GM18873 (cell line): ENCODE results near the gene IL10RA.
"Not testable (repeated sequence)": the region's sequence is repeated elsewhere in the genome, so short reads cannot be mapped to it uniquely, and the experiment has no call there.

Source experiments
- ATAC-seq: cut with Tn5 transposase; IDR thresholded peaks from one replicate; pipeline ENCODE4 v1.9.1; 2021; ENCODE audit warnings: mild to moderate bottlenecking, moderate library complexity, moderate number of reproducible peaks; ENCODE audit not compliant: unreplicated experiment, low FRiP score

Gene IL10RA

DNA sequence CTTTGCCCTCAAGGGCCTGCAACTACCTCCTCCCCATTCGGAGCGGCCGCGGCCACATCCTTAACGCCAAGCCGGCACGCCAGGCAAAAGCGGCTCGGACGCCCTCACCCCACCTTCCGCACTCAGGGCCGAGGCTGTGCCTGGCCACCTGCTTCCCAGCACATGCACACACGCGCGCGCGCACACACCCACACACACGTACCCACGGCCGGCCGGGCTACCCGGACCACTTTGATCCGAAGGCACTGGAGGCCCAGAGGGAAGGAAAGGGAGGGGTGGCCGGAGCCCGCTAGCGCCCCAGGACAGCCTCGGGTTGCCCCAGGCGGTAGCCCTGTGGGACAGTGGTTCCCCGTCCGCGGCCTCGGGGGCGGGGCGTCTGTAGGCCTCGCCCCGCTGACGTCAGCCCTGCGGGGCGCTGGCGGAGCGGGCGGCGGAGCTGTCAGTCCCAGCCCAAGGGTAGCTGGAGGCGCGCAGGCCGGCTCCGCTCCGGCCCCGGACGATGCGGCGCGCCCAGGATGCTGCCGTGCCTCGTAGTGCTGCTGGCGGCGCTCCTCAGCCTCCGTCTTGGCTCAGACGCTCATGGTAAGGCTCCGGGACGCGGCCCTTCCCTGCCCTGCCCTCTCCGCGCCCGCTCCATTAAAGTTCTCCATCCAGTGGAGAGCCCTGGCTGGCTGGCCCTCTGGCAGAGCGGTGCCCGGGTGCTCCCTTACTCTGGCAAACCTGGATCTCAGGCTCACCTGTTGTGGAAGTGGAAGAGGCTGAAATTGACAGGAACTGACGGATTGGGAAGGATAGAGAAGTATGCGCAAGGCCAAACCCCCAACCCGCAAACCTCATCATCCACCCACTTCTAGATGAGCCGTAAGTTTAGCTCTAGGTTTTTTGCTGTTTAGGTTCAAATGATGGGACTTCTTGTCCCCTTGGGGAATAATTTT lies at the start of gene IL10RA:
Gene IL10RA (plus strand): TSS at position 442 of the 935 bp plus-strand sequence. CDS start 74 bp downstream, at position 516.
- peak; percentile 66 for ATAC-seq

- ATAC-seq: no peak
Measured at GRCh38 chr11:117936973-117937372, 49.2 kb upstream of the IL10RA start.

DNA sequence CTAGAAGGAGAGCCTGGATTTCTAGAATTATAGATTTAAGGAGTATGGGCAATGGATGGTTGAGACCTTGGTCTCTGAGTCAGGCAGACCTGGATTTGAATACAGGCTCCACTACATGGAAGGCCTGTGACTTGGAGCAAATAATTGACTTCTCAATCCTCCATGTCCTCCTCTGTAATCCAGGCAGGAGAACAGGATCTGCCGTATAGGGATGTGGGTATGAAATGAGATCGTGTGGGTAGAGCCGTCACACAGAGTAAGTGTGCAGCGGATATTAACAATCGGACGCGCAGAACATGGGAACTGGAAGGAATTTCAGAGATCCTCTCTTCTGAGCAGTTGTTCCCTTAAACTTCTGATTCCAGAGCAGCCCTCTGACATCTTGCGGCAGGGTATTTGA lies 45.5 kb upstream of the IL10RA start:
- no peak for ATAC-seq

DNA sequence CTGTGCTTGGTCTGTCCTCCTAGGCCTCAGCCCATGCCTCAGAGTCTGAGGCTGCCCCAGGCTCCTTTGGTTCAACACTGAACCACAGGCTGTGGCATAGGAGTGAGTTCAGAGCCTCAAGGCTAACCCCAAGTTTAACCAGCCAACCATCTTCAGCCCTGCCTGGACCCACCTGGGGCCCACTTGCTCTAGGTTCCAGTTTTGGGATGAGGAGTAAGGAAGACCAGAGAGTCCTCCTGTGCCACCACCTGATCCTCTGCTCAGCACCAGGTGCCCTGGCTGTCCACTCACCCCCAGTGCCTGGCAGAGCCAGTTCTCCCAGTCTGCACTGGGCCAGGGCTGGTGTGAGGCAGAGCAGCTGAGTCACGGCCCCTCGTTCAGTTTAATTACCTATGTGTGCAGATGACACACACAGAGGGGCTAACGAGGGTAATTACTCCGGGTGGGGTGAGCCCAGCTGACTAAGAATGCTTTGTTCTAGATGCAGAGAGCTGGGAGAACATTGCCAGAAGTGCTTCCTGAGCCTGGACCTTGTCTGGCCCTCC lies 45.0 kb upstream of the IL10RA start:
- ATAC-seq: no peak

- ATAC-seq: no peak
Measured at GRCh38 chr11:117941976-117942654, 44.1 kb upstream of the IL10RA start.

- ATAC-seq: no peak
Measured at GRCh38 chr11:117944554-117944953, 41.6 kb upstream of the IL10RA start.

GRCh38 chr11:117945047-117945810 lies 41.0 kb upstream of the IL10RA start:
- ATAC-seq: no peak

DNA sequence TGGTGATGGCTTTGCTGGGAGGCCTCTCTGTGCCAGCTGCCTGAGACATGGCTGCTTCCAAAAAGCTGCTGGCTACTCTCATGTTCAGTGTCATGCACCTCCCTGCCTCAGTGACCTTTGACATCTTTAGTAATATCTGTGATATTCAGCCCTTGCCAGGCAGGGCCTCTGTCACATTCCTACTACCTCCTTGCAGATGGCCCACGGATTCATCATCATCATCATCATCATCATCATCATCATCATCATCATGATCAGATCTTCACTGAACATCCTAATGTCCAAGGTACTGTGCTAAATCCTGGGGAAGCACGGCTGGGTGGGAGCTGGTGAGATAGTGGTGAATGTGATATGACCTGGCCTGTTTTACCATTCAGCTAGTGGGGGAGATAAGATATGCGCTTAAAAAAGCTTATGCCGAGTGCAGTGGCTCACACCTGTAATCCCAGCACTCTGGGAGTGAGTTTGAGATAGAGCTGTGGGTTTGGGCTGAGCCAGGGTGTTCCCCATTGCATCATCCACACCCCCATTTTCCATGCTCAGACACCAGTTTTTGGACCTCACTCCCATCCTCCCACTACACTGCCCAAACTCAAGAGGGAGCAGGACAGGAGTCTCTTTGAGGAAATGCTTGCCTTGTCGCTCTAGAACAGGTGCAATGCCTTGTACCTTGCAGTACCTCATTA lies 39.9 kb upstream of the IL10RA start:
- no peak for ATAC-seq

DNA sequence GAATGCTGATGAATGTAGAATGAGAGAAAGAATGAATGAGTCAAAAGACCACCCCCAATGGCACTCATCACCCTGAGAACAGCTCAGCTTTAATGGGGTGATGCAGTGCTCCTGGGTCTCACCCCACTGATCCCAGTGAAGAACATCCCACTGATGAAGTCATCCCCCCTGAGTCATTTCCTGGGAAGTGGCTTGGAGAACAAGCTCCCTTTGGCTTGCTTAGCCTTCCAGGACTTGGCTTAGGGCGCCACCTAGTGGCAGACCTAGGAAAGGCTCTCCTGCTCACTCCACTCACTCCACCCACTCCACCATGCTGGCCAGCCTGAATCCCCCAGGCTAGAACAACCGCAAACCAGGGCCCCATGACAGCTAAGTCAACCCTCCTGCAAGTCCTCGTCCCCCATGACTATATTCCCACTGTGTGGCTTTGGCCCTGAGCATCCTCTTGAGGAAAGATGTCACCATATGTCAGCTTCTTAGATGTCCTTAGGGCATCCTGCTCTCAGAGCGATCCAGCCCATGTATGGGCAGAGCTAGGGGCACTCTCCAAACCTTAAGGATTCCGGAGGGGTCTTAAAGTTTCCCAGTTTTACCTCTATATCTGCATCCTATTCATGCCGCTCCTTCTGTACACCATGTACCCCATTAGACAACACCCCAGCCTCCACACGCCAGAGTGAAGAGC lies 39.2 kb upstream of the IL10RA start:
- ATAC-seq: peak; percentile 55

GRCh38 chr11:117947751-117948150 lies 38.4 kb upstream of the IL10RA start:
- ATAC-seq: not testable (repeated sequence)

GRCh38 chr11:117948466-117948865 lies 37.7 kb upstream of the IL10RA start:
- not testable (repeated sequence) for ATAC-seq

DNA sequence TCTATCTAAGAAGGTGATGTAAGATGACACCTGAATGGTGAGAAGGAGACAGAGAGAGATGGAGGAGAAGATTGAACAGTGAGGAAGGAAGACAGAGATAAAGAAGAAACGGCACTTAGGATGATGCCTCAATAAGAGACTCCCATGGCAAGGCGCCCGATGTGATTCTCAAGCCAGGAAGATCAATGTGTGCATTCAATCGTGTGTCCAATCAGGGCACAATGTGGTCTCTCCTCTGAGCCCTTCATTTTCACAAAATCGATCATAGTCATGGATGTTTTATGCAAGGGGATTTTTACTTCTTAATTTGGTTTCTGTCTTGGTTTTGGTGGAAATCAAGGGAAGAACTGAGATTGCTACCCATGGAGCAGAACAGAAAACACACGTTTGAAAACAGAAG lies 37.1 kb upstream of the IL10RA start:
- ATAC-seq: no peak

GRCh38 chr11:117950301-117950700 lies 35.9 kb upstream of the IL10RA start:
- ATAC-seq: no peak

DNA sequence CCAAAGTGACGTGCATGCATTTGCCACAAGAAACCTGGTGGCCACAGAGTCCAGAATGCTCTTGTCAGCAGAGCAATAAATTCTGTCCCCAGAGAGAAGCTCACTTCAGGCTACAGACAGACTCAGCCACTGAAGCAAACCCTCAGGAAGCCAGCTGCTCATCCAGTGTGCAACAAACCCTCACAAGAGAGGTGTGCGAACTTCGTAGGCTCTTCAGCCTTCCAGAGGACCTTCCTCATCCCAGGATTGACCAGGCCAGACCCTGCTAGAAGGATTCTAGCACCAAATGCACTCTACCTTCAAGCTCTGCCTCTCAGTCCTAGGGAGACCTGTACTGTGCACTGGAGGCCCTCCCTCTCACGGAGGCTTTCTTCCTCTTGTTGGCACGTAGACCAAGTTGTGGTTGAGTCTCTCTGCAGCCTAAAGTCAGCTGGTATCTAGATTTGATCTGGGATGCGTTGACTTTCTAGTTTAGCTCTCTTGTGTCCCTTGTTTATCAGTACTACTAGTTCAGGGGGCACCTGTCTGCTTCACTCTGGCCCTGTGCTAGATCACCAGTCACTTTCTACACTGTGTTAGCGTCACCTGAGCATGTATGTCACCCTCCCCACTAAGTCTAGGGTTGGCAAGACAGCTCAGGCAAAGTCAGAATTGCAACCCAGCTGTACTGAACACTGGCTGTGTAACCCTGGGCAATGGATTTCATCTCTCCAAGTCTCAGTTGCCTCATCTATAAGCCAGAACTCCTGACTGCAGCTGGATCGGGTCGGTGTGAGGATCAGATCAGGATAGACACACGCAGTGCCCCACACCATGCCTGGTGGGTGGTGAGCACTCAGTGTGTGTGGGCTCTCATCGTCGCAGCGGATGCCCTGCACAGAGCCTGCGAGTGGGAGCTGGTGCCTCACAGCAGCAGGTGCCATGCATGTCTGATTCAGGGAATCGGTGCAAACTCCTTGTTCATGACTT lies 34.9 kb upstream of the IL10RA start:
- ATAC-seq: no peak

- no peak for ATAC-seq
Measured at GRCh38 chr11:117953024-117953671, 33.0 kb upstream of the IL10RA start.

DNA sequence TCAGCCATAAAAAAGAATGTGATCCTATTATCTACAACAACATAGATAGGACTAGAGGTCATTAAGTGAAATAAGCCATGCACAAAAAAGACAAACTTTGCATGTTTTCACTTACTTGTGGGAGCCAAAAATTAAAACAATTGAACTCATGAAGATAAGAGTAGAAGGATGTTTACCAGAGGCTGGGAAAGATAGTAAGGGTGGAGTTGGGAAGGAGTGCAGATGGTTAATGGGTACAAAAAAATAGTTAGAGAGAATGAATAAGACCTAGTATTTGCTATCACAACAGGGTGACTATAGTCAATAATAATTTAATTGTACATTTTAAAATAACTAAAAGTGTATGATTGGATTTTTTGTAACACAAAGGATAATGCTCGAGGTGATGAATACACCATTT lies 27.2 kb upstream of the IL10RA start:
- ATAC-seq: no peak

- ATAC-seq: no peak
Measured at GRCh38 chr11:117959438-117960149, 26.6 kb upstream of the IL10RA start.
